ENCODE data around the gene PRKCD. TPM values are rescaled to one million over a fixed set of nuclear protein-coding genes. Genes with fewer than 3 reads are reported as not detected.
A peak's percentile ranks its signal among the peaks of the same experiment; 100 is the strongest.

The PRKCD gene
- 30.6 and 31.7 TPM in 2 replicates for total RNA-seq

- H3K27ac Mint-ChIP-seq: peak within 1 kb of the TSS; percentile 81
- peaks cover 24% of the 10 kb centered on the region for H3K4me1 Mint-ChIP-seq (ENCODE audit: low read depth)
- peak; percentile 68 for DNase-seq (ENCODE audit: low spot score)
- H3K36me3 Mint-ChIP-seq (ENCODE audit: low read depth): no peaks in the 10 kb centered on the region
- H3K27me3 Mint-ChIP-seq (ENCODE audit: low read depth): peaks cover 21% of the 10 kb centered on the region
- H3K4me3 Mint-ChIP-seq (ENCODE audit: low read depth): peak within 1 kb of the TSS; percentile 88
- H3K9me3 Mint-ChIP-seq: no peaks in the 10 kb centered on the region
- intact Hi-C loops (cut with micrococcal nuclease): loop anchor here (5.0 kb wide), 1 partner anchor 49 kb away; no protein-coding TSS in a partner anchor
Observed at GRCh38 chr3:53160660-53161449, at the start of gene PRKCD. Gene PRKCD (plus strand): TSS chr3:53161209. CDS start chr3:53178423, 17,214 bp downstream.

- intact Hi-C loops (cut with micrococcal nuclease): loop anchor here (5.0 kb wide), 2 partner anchors 50 to 235 kb away; partner anchors contain the start of genes DCP1A and PRKCD
- H3K36me3 Mint-ChIP-seq (ENCODE audit: low read depth): peaks cover 22% of the 10 kb centered on the region
- no peaks in the 10 kb centered on the region for H3K27me3 Mint-ChIP-seq (ENCODE audit: low read depth)
- H3K27ac Mint-ChIP-seq: peak overlapping the region; percentile 6
- DNase-seq (ENCODE audit: low spot score): no peak
- peaks cover 3% of the 10 kb centered on the region for H3K9me3 Mint-ChIP-seq
- H3K4me1 Mint-ChIP-seq (ENCODE audit: low read depth): peaks cover 17% of the 10 kb centered on the region
- H3K4me3 Mint-ChIP-seq (ENCODE audit: low read depth): no peak overlapping the region
Observed at GRCh38 chr3:53111822-53112221, 49.2 kb upstream of the PRKCD start.

- Mint-ChIP-seq H3K4me1 (ENCODE audit: low read depth) (peaks cover 13% of the 10 kb centered on the region), H3K36me3 (ENCODE audit: low read depth) (peaks cover 31% of the 10 kb centered on the region), H3K4me3 (ENCODE audit: low read depth) (no peak overlapping the region), H3K27me3 (ENCODE audit: low read depth) (no peaks in the 10 kb centered on the region), H3K9me3 (peaks cover 3% of the 10 kb centered on the region), H3K27ac (no peak overlapping the region)
- intact Hi-C loops (cut with micrococcal nuclease): loop anchor here (1.0 to 5.0 kb wide), 3 partner anchors 49 to 234 kb away; partner anchors contain the start of genes DCP1A and PRKCD
- DNase-seq (ENCODE audit: low spot score): no peak
Observed at GRCh38 chr3:53113293-53114010, 47.6 kb upstream of the PRKCD start.

- DNase-seq (ENCODE audit: low spot score): peak; percentile 77
- peaks cover 31% of the 10 kb centered on the region for H3K36me3 Mint-ChIP-seq (ENCODE audit: low read depth)
- H3K9me3 Mint-ChIP-seq: peaks cover 2% of the 10 kb centered on the region
- no peaks in the 10 kb centered on the region for H3K27me3 Mint-ChIP-seq (ENCODE audit: low read depth)
- intact Hi-C loops (cut with micrococcal nuclease): loop anchor here (1.0 to 5.0 kb wide), 3 partner anchors 48 to 233 kb away; partner anchors contain the start of genes DCP1A and PRKCD
- H3K4me1 Mint-ChIP-seq (ENCODE audit: low read depth): peaks cover 10% of the 10 kb centered on the region
- H3K4me3 Mint-ChIP-seq (ENCODE audit: low read depth): no peak overlapping the region
- no peak overlapping the region for H3K27ac Mint-ChIP-seq
Observed at GRCh38 chr3:53114011-53114400, 47.0 kb upstream of the PRKCD start.

- DNase-seq (ENCODE audit: low spot score): no peak
- intact Hi-C loops (cut with micrococcal nuclease): loop anchor here (1.0 to 5.0 kb wide), 3 partner anchors 48 to 233 kb away; partner anchors contain the start of genes DCP1A and PRKCD
- Mint-ChIP-seq H3K4me3 (ENCODE audit: low read depth) (no peak overlapping the region), H3K4me1 (ENCODE audit: low read depth) (peaks cover 5% of the 10 kb centered on the region), H3K9me3 (no peaks in the 10 kb centered on the region), H3K36me3 (ENCODE audit: low read depth) (peaks cover 26% of the 10 kb centered on the region), H3K27ac (no peak overlapping the region), H3K27me3 (ENCODE audit: low read depth) (no peaks in the 10 kb centered on the region)
Observed at GRCh38 chr3:53114412-53115074, 46.5 kb upstream of the PRKCD start.

- no peak overlapping the region for H3K27ac Mint-ChIP-seq
Observed at GRCh38 chr3:53116956-53117355, 44.1 kb upstream of the PRKCD start.

GRCh38 chr3:53120336-53120735, 40.7 kb upstream of the PRKCD start:
- H3K36me3 Mint-ChIP-seq (ENCODE audit: low read depth): peaks cover 70% of the 10 kb centered on the region
- H3K27ac Mint-ChIP-seq: no peak overlapping the region
- H3K27me3 Mint-ChIP-seq (ENCODE audit: low read depth): no peaks in the 10 kb centered on the region
- H3K9me3 Mint-ChIP-seq: no peaks in the 10 kb centered on the region
- H3K4me3 Mint-ChIP-seq (ENCODE audit: low read depth): no peak overlapping the region
- intact Hi-C loops (cut with micrococcal nuclease): no loop called here
- no peaks in the 10 kb centered on the region for H3K4me1 Mint-ChIP-seq (ENCODE audit: low read depth)
- no peak for DNase-seq (ENCODE audit: low spot score)

More at GRCh38 chr3:53116956-53117355, 44.1 kb upstream of the PRKCD start:
- H3K4me3 Mint-ChIP-seq (ENCODE audit: low read depth): no peak overlapping the region
- H3K36me3 Mint-ChIP-seq (ENCODE audit: low read depth): peaks cover 38% of the 10 kb centered on the region
- intact Hi-C loops (cut with micrococcal nuclease): no loop called here
- H3K9me3 Mint-ChIP-seq: no peaks in the 10 kb centered on the region
- no peaks in the 10 kb centered on the region for H3K4me1 Mint-ChIP-seq (ENCODE audit: low read depth)
- no peaks in the 10 kb centered on the region for H3K27me3 Mint-ChIP-seq (ENCODE audit: low read depth)
- no peak for DNase-seq (ENCODE audit: low spot score)

- peaks cover 65% of the 10 kb centered on the region for H3K36me3 Mint-ChIP-seq (ENCODE audit: low read depth)
- H3K4me1 Mint-ChIP-seq (ENCODE audit: low read depth): no peaks in the 10 kb centered on the region
- no peaks in the 10 kb centered on the region for H3K27me3 Mint-ChIP-seq (ENCODE audit: low read depth)
- no peak for DNase-seq (ENCODE audit: low spot score)
- intact Hi-C loops (cut with micrococcal nuclease): no loop called here
- H3K4me3 Mint-ChIP-seq (ENCODE audit: low read depth): no peak overlapping the region
- no peak overlapping the region for H3K27ac Mint-ChIP-seq
- H3K9me3 Mint-ChIP-seq: no peaks in the 10 kb centered on the region
Observed at GRCh38 chr3:53122255-53122932, 38.6 kb upstream of the PRKCD start.

GRCh38 chr3:53122933-53123305, 38.1 kb upstream of the PRKCD start:
- intact Hi-C loops (cut with micrococcal nuclease): no loop called here
- no peak overlapping the region for H3K27ac Mint-ChIP-seq
- H3K9me3 Mint-ChIP-seq: no peaks in the 10 kb centered on the region
- H3K36me3 Mint-ChIP-seq (ENCODE audit: low read depth): peaks cover 63% of the 10 kb centered on the region
- no peaks in the 10 kb centered on the region for H3K4me1 Mint-ChIP-seq (ENCODE audit: low read depth)
- no peak overlapping the region for H3K4me3 Mint-ChIP-seq (ENCODE audit: low read depth)
- H3K27me3 Mint-ChIP-seq (ENCODE audit: low read depth): no peaks in the 10 kb centered on the region
- no peak for DNase-seq (ENCODE audit: low spot score)

GRCh38 chr3:53123510-53123909, 37.5 kb upstream of the PRKCD start:
- intact Hi-C loops (cut with micrococcal nuclease): no loop called here

GRCh38 chr3:53123953-53124352, 37.1 kb upstream of the PRKCD start:
- no peaks in the 10 kb centered on the region for H3K9me3 Mint-ChIP-seq

More at GRCh38 chr3:53123510-53123909, 37.5 kb upstream of the PRKCD start:
- Mint-ChIP-seq H3K36me3 (ENCODE audit: low read depth) (peaks cover 57% of the 10 kb centered on the region), H3K27me3 (ENCODE audit: low read depth) (no peaks in the 10 kb centered on the region), H3K4me3 (ENCODE audit: low read depth) (no peak overlapping the region), H3K4me1 (ENCODE audit: low read depth) (no peaks in the 10 kb centered on the region), H3K9me3 (no peaks in the 10 kb centered on the region), H3K27ac (no peak overlapping the region)
- DNase-seq (ENCODE audit: low spot score): no peak

GRCh38 chr3:53126601-53127000, 34.4 kb upstream of the PRKCD start:
- no peak overlapping the region for H3K4me3 Mint-ChIP-seq (ENCODE audit: low read depth)
- H3K9me3 Mint-ChIP-seq: no peaks in the 10 kb centered on the region
- peaks cover 17% of the 10 kb centered on the region for H3K4me1 Mint-ChIP-seq (ENCODE audit: low read depth)
- DNase-seq (ENCODE audit: low spot score): no peak
- intact Hi-C loops (cut with micrococcal nuclease): no loop called here
- peaks cover 37% of the 10 kb centered on the region for H3K36me3 Mint-ChIP-seq (ENCODE audit: low read depth)
- H3K27ac Mint-ChIP-seq: no peak overlapping the region
- H3K27me3 Mint-ChIP-seq (ENCODE audit: low read depth): no peaks in the 10 kb centered on the region

More at GRCh38 chr3:53123953-53124352, 37.1 kb upstream of the PRKCD start:
- intact Hi-C loops (cut with micrococcal nuclease): no loop called here
- H3K4me1 Mint-ChIP-seq (ENCODE audit: low read depth): peaks cover 3% of the 10 kb centered on the region
- H3K27me3 Mint-ChIP-seq (ENCODE audit: low read depth): no peaks in the 10 kb centered on the region
- peaks cover 56% of the 10 kb centered on the region for H3K36me3 Mint-ChIP-seq (ENCODE audit: low read depth)
- H3K27ac Mint-ChIP-seq: no peak overlapping the region
- no peak overlapping the region for H3K4me3 Mint-ChIP-seq (ENCODE audit: low read depth)
- no peak for DNase-seq (ENCODE audit: low spot score)
